ENCODE measurements around the gene SNAI1.

Gene SNAI1

GRCh38 chr20:49964964-49965780, 17.6 kb upstream of the SNAI1 start:
- no peak for DNase-seq (ENCODE audit: low read depth)
- TF ChIP-seq CTCF (IDR thresholded peaks at IDR 0.05; ENCODE audit: control insufficient read depth, insufficient read depth, low read depth, low read length, missing control alignments), result peak; percentile 65
- H3K4me3 ChIP-seq (ENCODE audit: control insufficient read depth, low read depth, low read length), result no peak overlapping the region

GRCh38 chr20:49965781-49966305, 16.9 kb upstream of the SNAI1 start:
- DNase-seq (ENCODE audit: low read depth), result no peak
- no peak for TF ChIP-seq CTCF (IDR thresholded peaks at IDR 0.05; ENCODE audit: control insufficient read depth, insufficient read depth, low read depth, low read length, missing control alignments)
- no peak overlapping the region for H3K4me3 ChIP-seq (ENCODE audit: control insufficient read depth, low read depth, low read length)

- no peak for TF ChIP-seq CTCF (IDR thresholded peaks at IDR 0.05; ENCODE audit: control insufficient read depth, insufficient read depth, low read depth, low read length, missing control alignments)
- no peak for DNase-seq (ENCODE audit: low read depth)
- no peak overlapping the region for H3K4me3 ChIP-seq (ENCODE audit: control insufficient read depth, low read depth, low read length)
These were observed 15.9 kb upstream of the SNAI1 start for GRCh38 chr20:49966861-49967260.

GRCh38 chr20:49969234-49969633, 13.5 kb upstream of the SNAI1 start:
- no peak for DNase-seq (ENCODE audit: low read depth)
- no peak for TF ChIP-seq CTCF (IDR thresholded peaks at IDR 0.05; ENCODE audit: control insufficient read depth, insufficient read depth, low read depth, low read length, missing control alignments)
- H3K4me3 ChIP-seq (ENCODE audit: control insufficient read depth, low read depth, low read length), result no peak overlapping the region

- no peak for TF ChIP-seq CTCF (IDR thresholded peaks at IDR 0.05; ENCODE audit: control insufficient read depth, insufficient read depth, low read depth, low read length, missing control alignments)
- no peak overlapping the region for H3K4me3 ChIP-seq (ENCODE audit: control insufficient read depth, low read depth, low read length)
- no peak for DNase-seq (ENCODE audit: low read depth)
These were observed 12.8 kb upstream of the SNAI1 start for GRCh38 chr20:49969946-49970345.

GRCh38 chr20:49970498-49970897, 12.3 kb upstream of the SNAI1 start:
- no peak for DNase-seq (ENCODE audit: low read depth)
- TF ChIP-seq CTCF (IDR thresholded peaks at IDR 0.05; ENCODE audit: control insufficient read depth, insufficient read depth, low read depth, low read length, missing control alignments), result no peak
- no peak overlapping the region for H3K4me3 ChIP-seq (ENCODE audit: control insufficient read depth, low read depth, low read length)
